Cardiac muscle cell (in vitro differentiated cells and primary cell): ENCODE measurements around the gene PVR. TPM values are rescaled to one million over a fixed set of nuclear protein-coding genes. Genes with fewer than 3 reads are reported as not detected.
"Not testable (repeated sequence)": the region's sequence is repeated elsewhere in the genome, so short reads cannot be mapped to it uniquely, and the experiment has no call there.

ENCODE experiments used
- DNase-seq, 2 donors: peaks; one replicate each; pipeline versions ENCODE4 v3.0.0 to v3.0.0-alpha.2; 2010 to 2017; ENCODE audit warnings: low read depth in 1 of 2, low spot score in 1 of 2
- H3K27ac ChIP-seq: fragments of 200-600 bp; sonication (generic); 2 replicates; pipeline ENCODE4 v1.5.1; 2016
- H3K27me3 ChIP-seq: fragments of 200-600 bp; sonication (generic); 2 replicates; pipeline ENCODE4 v1.6.0; 2016; ENCODE audit warnings: control low read depth
- H3K36me3 ChIP-seq: fragments of 200-600 bp; sonication (generic); 2 replicates; pipeline ENCODE4 v1.5.1; 2016; ENCODE audit warnings: control low read depth
- H3K4me1 ChIP-seq: fragments of 200-600 bp; sonication (generic); 2 replicates; pipeline ENCODE4 v1.8.1; 2017; ENCODE audit warnings: low read depth, mild to moderate bottlenecking, mixed run types
- H3K4me3 ChIP-seq: fragments of 200-600 bp; sonication (generic); 2 replicates; pipeline ENCODE4 v1.5.1; 2016; ENCODE audit warnings: mild to moderate bottlenecking
- H3K9me3 ChIP-seq: fragments of 200-600 bp; sonication (generic); 2 replicates; pipeline ENCODE4 v1.5.1; 2017; ENCODE audit warnings: low read depth, mild to moderate bottlenecking, control low read depth
- polyA plus RNA-seq: library from polyadenylated mRNA; unstranded; fragments of >200 nt; fragmentation: Nextera tagmentation; extraction: Ambion mirVana; gene quantifications from 2 replicates; pipeline ENCODE4 v1.2.1, GENCODE V29; 2016
- total RNA-seq: library from RNA; depleted of rRNA; stranded (reverse); fragments of >200 nt; gene quantifications from 2 replicates; pipeline ENCODE4 v1.2.3, GENCODE V29; 2016
- TF ChIP-seq, protein P1 (sequence below): IDR thresholded peaks from 2 replicates; pipeline ENCODE4 v1.5.1; 2012; ENCODE audit warnings: low read depth, mild to moderate bottlenecking, low read length

The PVR gene
- total and polyA plus RNA-seq, 2 experiments from 2014 or later: 19.6 to 20.8 TPM

DNA sequence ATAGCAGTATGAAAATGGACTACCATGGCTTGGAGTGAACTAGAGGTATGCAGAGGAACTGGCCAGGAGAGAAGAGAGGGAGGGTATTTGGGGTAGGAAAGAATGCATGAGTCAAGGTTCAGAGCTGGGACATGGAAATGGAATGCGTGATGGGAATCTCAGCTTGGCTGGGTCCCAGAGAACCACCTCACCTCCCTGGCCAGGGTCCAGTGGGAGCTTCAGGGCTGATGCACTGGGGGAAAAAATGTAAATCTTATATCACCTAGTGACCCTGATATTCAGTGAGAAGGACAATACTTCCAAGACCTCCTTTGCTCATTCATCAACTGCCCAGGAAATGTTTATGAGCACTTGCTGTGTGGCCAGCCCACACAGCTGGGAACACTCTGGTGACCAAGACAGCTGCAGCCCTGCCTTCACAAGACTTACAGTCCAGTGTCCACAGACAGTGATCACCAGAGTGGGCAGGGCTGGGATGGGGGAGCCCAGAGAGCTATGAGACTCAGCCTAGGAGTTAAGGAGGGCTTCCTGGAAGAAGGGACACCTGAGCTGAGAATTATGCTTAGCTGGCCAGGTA lies 17.6 kb upstream of the PVR start:
- Histone ChIP-seq H3K27me3 (no peaks in the 10 kb centered on the region), H3K4me1 (no peaks in the 10 kb centered on the region), H3K27ac (no peak overlapping the region), H3K9me3 (no peaks in the 10 kb centered on the region), H3K36me3 (no peaks in the 10 kb centered on the region), H3K4me3 (no peak overlapping the region)
- TF ChIP-seq, protein P1, sequence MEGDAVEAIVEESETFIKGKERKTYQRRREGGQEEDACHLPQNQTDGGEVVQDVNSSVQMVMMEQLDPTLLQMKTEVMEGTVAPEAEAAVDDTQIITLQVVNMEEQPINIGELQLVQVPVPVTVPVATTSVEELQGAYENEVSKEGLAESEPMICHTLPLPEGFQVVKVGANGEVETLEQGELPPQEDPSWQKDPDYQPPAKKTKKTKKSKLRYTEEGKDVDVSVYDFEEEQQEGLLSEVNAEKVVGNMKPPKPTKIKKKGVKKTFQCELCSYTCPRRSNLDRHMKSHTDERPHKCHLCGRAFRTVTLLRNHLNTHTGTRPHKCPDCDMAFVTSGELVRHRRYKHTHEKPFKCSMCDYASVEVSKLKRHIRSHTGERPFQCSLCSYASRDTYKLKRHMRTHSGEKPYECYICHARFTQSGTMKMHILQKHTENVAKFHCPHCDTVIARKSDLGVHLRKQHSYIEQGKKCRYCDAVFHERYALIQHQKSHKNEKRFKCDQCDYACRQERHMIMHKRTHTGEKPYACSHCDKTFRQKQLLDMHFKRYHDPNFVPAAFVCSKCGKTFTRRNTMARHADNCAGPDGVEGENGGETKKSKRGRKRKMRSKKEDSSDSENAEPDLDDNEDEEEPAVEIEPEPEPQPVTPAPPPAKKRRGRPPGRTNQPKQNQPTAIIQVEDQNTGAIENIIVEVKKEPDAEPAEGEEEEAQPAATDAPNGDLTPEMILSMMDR: no peak
- DNase-seq: peak in 1 of 2 donors; percentile 93

DNA sequence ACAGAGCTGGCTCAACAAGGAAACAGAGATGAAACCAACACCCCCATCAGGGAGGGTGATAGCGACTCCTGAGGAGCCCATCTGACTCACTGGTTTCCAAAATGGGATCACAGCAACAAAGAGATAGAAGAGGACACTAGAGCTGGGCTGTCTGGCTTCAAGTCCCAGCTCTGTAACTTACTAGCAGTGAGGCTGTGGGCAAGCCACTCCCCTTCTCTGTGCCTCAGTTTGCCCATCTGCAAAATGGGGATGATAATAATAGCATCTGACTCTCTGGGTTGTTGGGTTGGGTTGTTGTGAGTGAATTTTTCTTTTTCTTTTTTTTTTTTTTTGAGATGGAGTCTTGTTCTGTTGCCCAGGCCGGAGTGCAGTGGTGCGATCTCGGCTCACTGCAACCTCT lies 16.1 kb upstream of the PVR start:
- Histone ChIP-seq H3K36me3 (no peaks in the 10 kb centered on the region), H3K9me3 (no peaks in the 10 kb centered on the region), H3K27ac (no peak overlapping the region), H3K4me3 (no peak overlapping the region), H3K4me1 (no peaks in the 10 kb centered on the region), H3K27me3 (no peaks in the 10 kb centered on the region)
- DNase-seq: no peak
- TF ChIP-seq, protein P1: no peak

DNA sequence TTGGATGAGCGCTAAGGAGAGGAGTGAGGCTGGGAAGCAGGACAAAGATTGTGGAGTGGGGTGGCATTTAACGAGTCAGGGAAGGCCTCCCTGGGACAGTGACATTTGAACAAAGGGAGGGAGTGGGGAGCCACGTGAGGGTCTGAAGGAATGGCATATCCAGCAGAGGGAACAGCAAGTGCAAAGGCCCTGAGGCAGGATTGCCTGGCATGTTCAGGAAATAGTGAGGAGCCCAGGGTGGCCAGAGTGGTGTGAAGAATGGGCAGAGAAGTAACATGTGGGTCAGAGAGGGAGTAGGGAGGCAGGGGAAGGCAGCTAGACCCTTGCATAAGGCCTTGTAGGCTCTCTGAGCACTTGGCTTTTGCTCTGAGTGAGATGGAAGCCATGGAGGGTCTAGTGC lies 14.9 kb upstream of the PVR start:
- no peak overlapping the region for H3K27ac ChIP-seq
- no peaks in the 10 kb centered on the region for H3K36me3 ChIP-seq
- H3K27me3 ChIP-seq: no peaks in the 10 kb centered on the region
- TF ChIP-seq, protein P1: no peak
- peaks cover under 1% of the 10 kb centered on the region for H3K4me1 ChIP-seq
- H3K9me3 ChIP-seq: no peaks in the 10 kb centered on the region
- no peak for DNase-seq
- H3K4me3 ChIP-seq: no peak overlapping the region

DNA sequence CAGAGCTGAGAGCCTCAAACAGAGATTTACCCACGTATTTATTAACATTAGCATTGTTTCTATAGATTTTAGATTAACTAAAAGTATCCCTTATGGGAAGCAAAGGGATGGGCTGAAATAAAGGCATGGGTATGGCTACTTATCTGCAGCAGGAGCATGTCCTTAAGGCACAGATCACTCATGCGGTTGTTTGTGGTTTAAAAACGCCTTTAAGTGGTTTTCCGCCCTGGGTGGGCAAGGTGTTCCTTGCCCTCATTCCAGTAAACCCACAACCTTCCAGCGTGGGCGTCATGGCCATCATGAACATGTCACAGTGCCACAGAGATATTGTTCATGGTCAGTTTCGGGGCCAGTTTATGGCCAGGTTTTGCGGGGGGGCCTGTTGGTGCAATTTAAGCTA lies 12.1 kb upstream of the PVR start:
- H3K4me1 ChIP-seq, H3K9me3 ChIP-seq, DNase-seq, H3K27me3 ChIP-seq, H3K4me3 ChIP-seq, H3K27ac ChIP-seq, H3K36me3 ChIP-seq: not testable (repeated sequence)

DNA sequence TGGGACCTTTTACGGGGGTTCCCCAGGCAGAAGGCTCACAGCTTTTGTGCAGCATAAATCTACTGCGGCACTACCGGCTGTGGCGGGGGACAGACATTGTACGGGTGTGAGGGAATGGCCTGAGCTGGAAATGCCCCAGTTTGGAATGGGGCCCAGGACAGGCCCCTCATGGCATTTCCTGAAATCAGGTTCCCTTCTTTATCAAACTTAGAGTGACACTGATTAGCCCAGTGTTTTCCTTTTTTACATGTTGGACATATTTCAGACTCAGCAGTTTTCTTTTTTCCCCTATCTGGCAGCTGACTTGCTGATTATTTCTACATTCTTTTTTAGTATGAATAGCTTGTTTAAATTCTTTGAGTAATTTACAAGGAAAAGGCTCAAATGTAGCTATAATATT lies 9.7 kb upstream of the PVR start:
- not testable (repeated sequence) for H3K36me3 ChIP-seq, H3K27me3 ChIP-seq, H3K4me3 ChIP-seq, DNase-seq, H3K4me1 ChIP-seq, H3K9me3 ChIP-seq
- peak overlapping the region; percentile 72 for H3K27ac ChIP-seq

DNA sequence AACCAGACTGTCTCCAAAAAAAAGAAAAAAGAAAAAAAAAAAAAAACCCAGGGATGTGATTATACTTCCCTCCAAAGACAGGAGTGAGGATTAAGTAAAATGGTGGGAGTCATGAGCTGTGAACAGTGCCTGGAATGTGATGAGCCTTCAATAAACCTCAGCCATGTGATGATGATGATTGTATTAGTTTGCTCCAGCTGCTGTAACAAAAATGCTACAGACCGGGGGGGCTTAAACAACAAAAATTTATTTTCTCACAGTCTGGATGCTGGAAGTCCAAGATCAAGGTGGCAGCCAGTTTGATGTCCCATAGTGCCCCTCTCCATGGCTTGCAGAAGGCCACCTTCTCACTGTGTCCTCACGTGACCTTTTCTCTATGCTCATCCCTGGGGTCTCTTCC lies 8.9 kb upstream of the PVR start:
- H3K27ac ChIP-seq: no peak overlapping the region
- DNase-seq: no peak
- H3K4me1 ChIP-seq: peaks cover 8% of the 10 kb centered on the region
- H3K27me3 ChIP-seq: no peaks in the 10 kb centered on the region
- TF ChIP-seq, protein P1: no peak
- H3K9me3 ChIP-seq: no peaks in the 10 kb centered on the region
- no peaks in the 10 kb centered on the region for H3K36me3 ChIP-seq
- no peak overlapping the region for H3K4me3 ChIP-seq
